ENCODE results near the gene TTC17.

DNA sequence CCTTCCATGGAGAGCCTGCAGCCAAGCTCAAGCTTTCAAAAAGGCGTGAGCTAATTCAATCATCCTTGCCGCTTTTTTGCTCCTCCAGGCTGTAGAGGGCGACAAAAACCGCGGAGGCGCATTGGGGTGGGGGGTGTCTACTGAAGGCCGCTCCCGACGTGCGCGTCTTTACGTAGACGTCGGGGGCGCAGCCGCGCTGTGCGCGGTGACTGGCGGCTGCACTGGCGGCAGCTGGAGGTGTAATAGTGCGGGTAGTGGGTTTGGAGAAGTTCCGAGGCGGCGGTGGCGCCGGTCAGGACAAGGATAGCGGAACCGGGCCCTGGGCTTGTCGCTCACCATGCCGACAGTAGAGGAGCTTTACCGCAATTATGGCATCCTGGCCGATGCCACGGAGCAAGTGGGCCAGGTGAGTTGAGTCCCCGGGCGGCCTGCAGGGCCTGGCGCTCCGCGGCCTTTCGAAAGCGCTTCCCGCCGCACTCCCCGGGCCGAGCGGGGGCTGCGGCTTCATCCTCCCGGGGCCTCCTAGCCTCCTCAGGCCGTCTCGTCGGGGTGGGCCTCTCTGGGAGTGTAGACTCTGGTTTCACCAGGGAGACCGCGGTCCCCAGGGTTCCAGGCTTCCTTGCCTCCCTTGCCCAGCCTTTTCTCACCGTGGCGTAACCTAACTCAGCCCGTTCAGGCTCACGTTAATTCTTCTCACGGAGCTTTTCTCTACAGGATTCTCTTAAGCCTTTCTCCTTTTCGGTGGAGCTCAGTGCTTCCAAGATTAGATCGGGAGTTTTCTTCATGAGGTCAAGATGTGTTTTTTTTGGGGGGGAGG, 46.7 kb upstream of the TTC17 start, which contains the start of gene API5:
- TF ChIP-seq POLR2A (IDR thresholded peaks at IDR 0.05): no peak
- TF ChIP-seq, protein P1, sequence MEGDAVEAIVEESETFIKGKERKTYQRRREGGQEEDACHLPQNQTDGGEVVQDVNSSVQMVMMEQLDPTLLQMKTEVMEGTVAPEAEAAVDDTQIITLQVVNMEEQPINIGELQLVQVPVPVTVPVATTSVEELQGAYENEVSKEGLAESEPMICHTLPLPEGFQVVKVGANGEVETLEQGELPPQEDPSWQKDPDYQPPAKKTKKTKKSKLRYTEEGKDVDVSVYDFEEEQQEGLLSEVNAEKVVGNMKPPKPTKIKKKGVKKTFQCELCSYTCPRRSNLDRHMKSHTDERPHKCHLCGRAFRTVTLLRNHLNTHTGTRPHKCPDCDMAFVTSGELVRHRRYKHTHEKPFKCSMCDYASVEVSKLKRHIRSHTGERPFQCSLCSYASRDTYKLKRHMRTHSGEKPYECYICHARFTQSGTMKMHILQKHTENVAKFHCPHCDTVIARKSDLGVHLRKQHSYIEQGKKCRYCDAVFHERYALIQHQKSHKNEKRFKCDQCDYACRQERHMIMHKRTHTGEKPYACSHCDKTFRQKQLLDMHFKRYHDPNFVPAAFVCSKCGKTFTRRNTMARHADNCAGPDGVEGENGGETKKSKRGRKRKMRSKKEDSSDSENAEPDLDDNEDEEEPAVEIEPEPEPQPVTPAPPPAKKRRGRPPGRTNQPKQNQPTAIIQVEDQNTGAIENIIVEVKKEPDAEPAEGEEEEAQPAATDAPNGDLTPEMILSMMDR (IDR thresholded peaks at IDR 0.05 in 8 of 11, conservative IDR thresholded peaks at IDR 0.05 in 3 of 11): peak; percentile 38 to 80 (median 73)
- peak; percentile 91 to 95 (median 92) for TF ChIP-seq POLR2AphosphoS5 (IDR thresholded peaks at IDR 0.05)

Data from spleen (tissue), 7 donors.